Hematopoietic multipotent progenitor cell treated with erythropoietin and hydrocortisone succinate and interleukin-3 and kit ligand, for 17 days (in vitro differentiated cells): Measurements from ENCODE around the gene C1orf21.
"Not testable (repeated sequence)": the region's sequence is repeated elsewhere in the genome, so short reads cannot be mapped to it uniquely, and the experiment has no call there.

Source experiments
- DNase-seq: peaks from one replicate; pipeline ENCODE4 v3.0.0-alpha.2; 2015; ENCODE audit warnings: low spot score

Gene C1orf21

DNA sequence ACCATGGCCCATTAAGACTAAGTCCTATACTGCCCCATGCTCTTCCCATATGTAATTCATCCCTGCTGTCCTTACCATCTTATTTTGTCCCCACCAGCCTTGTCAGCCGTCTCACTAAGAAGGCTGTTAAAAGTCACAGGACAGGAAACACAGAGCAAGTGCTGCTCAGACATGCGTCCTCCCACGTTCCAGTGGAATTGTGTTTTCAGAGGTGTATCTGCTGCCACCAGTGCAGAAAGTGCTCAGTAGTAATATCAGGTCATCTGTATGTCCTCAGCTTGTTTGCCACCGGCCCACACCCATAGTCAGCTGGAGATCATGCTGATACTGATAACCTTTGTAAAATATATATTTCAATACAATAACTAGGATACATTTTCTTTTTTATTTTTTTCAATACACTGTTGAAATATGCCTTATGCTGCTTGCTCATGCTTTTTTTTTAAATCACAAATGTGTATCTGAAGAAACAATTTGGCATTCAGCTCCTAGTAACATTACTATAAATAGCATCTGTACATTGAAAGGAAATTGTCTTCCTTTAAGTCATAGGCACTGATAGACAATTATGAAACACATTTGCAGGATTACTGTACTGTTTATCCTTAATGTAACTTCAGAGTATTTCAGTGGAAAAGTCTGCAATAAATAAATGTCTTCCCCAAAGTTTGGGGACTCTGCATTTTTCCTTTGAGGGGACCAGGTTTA, 211.0 kb downstream of the C1orf21 start:
- no peak for DNase-seq

DNA sequence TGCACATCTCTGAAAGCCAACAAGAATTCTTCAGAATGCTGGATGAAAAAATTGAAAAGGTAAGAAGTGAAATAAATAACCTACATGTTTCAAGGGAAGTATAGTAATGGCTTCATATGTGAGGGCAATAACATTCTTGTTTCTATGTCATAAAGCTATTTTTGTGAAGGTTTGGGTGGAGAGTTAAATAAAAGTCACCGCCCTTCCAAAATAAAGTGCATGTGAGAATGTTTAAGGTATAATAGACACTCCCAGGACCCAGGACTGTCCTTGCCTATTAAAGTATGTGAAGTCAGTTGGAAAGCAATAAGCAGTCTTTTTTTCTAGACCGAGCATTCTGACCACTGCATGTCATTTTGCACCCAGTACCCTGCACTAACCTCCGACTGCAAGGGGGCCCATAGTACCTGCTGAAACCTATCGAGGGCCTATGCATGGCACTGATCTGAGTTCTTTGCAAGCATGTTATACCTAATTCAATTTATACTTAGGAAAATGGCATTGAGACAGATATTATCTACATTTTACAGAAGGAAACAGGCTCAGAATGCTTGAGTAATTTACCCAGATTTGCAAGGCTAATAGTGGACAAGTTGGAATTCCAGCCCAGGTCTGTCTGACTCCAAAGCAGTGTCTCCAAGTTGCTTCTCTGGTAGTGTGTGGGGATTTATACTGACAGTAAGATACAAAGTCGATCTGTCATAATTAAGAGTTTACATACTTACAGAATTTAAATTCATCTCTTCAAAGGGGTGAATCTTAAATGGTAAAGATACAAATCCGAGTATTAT, 211.8 kb downstream of the C1orf21 start:
- no peak for DNase-seq

DNA sequence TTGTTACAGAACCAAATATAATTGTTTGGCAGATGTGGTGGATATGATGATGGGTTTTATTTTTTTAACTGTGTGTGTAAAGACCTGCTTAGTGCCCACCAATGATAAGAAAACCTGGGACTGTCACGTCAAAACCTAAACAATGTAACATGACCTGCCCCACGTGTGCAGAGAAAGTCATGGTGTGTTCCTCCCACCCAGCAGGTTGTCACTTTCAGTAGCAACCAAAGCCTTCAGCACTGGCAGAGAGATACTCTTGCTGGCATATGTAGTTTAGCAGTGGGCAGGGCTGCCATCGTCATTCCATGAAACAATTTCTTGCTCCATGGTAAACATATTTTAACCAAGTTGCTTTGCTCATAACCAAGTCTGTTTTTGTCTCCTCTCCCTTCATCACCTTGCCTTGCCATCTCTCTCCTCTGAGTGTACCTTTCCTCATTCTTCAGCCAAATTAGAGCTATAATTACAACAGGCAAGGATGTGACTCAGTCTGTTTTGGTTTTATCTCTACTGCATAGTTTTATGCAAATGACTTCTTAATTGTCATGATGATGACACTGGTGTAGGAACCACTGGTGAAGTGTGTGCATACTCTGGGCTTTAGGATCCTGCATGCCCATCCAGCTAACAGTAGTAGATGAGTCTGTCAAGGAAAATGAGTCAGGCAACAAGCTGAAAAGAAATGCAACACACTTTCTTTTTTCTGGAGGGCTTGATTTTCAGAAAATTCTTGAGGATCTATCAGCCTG, 217.5 kb downstream of the C1orf21 start:
- DNase-seq = no peak

DNA sequence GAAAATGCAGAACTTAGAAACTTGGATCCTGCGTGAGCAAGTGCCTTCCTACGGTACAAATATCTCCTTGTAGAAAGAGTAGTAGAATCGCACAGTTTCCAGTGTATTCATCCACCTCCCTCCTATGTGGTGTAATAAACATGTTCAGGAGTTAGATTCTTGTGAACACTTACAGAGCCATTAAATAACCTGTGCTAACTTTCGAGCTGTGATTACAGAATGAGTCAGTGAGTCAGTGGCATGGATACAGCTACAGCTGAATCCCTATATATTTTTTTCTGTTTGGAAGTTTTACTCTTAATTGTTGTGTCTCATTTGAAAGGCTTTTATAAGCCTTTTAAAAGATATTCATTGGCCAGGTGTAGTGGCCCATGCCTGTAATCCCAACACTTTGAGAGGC, 219.1 kb downstream of the C1orf21 start:
- no peak for DNase-seq

DNA sequence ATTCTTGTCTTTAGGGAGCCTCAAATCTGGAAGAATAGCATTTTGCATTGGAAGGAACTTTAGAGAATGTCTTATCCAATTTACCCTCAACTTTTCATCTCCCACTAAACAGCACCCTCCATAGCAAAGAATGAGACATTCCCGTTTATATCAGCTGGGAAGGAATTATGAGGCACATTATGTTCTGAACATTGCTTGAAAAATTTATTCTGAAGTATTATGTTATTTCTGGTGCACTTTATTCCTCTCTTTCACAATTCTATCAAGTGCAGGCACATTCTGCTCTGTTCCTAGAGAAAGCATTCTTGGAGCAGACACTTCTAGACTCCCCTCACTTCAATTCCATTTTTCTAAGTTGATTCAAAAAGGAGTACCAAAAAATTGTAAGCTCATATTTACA, 220.0 kb downstream of the C1orf21 start:
- no peak for DNase-seq

DNA sequence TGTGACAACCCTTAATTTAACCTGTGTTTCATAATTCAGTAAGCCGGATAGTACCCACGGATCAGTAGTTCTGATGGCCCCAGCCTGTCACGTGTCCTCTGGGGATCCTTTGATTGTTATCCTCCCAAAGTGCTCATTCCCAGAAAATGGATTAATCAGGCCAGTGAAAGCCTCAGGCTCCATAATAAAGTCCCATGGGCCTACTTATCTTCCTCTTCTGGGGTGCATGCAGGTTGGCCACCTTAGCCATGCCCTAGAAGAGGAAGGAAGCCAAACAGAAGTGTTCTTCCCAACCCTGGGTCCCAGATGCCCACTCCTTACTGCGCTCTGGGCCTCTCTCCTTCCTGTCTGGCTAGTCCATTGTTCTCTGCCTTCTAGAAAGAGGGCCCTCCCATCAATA, 221.8 kb downstream of the C1orf21 start:
- DNase-seq = no peak

DNA sequence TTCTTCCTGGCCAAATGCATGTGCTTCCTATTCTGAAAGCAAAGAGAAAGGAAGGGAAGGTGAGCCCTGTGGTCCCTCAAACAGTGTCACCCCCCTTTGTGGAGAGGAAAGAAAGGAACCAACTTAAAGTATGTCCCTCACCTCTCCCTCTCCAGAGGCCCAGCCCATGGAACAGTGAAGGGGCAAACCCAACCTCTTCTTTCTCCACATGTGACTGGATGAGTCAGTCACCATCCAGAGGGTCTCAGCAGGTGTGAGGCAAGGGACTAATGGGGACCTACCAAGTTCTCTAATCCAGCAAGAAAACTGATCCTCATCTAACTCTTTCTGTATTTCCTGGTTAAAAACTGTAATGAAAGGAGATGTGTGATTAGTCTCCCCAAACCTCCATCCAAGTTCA, 222.2 kb downstream of the C1orf21 start:
- no peak for DNase-seq

DNA sequence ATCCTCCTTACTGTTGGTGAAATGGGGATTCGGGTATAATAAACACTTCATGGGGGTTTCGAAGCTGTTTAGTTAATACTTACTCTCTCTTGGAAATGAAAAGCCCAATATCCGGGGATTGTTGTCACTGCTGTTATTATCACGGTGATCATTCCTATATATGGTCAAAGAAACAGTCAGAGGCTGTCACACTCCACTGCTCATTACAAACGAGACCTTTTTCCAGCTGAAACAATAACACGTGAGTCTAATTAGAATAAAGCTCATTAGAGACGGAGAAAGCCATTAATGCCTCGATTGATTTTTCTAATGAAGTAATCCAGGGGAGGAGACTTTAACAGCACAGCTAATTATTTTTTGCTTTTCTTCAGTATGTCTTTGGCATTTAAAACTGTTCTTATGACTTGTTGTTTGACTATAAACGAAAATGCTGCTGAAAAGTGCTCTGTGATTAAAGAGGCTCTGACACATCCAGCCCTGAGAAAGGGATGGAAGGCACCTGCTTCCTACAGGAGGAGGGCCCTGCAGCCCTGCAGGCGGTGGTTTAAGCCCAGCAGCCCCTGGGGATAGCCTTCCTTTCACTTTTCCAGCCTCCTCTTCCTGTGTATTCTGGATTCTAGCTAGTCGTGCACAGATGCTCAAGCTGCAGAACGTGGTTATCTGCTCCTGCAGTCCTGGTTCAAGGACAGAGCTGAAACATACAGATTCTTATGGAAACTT, 224.2 kb downstream of the C1orf21 start:
- no peak for DNase-seq

DNA sequence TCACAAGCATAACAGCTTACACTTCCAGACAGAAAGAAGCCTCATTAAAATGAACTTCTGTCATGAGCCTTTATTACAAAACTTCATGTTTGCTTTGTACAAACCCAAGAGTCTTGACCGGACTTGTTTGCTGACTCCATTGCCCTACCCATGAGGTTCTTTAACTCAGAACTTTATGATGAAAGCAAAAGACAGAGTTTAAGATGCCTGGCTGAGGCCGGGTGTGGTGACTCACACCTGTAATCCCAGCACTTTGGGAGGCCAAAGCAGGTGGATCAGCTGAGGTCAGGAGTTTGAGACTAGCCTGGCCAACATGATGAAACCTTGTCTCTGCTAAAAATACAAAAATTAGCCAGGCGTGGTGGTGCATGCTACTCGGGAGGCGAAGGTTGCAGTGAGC, 225.4 kb downstream of the C1orf21 start:
- DNase-seq = not testable (repeated sequence)

DNA sequence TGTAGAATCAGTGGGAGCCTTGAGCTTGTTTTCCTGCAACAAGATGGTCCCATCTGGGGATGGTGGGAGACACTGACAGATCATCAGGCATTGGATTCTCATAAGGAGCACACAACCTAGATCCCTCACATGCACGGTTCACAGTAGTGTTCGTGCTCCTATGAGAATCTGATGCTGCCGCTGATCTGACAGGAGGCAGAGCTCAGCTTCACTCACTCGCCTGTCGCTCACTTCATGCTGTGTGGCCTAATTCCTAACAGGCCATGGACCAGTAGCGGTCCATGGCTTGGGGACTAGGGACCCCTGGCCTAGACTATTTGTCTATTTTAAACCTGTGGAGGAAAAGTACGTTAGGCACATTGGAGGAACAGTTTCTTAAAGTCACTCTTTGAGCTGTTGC, 227.8 kb downstream of the C1orf21 start:
- DNase-seq = no peak

DNA sequence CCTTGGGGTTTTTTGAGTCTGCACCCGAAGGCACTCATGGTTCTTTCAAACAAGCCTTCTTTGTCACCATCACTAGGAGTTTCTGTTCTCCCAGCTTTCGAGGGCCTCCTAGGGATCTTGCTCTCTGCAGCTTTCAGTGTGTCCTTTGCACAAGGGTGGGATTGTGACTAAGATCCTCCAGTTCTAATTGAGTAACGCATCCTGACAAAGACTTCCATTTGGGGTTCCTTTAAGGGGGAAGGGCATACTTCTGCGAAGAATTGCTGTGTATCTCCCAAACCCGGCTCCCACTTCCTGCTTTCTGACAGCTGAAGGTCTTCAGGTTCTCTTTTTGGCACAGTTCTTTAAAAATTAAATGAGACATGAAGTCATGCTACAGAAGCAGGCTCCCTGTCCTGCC, 228.5 kb downstream of the C1orf21 start:
- DNase-seq = no peak

DNA sequence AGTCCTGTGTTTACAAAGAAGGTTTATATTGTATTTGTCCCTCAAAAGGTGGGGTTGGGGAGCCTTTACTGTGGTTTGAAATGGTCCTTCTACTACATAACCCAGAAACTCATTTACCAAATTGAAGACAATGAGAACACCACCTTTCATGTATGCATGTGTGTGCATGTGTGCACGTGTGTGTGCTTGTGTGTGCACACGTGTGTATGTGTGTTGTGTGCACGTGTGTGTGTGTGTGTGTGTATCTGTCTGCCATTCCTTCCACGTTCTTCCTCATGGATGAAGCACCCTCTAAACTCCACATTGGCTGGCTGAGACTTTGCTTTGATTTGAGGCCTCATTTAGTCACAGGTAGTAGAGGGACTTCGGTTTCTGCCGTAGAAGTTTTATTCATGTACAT, 229.7 kb downstream of the C1orf21 start:
- no peak for DNase-seq

DNA sequence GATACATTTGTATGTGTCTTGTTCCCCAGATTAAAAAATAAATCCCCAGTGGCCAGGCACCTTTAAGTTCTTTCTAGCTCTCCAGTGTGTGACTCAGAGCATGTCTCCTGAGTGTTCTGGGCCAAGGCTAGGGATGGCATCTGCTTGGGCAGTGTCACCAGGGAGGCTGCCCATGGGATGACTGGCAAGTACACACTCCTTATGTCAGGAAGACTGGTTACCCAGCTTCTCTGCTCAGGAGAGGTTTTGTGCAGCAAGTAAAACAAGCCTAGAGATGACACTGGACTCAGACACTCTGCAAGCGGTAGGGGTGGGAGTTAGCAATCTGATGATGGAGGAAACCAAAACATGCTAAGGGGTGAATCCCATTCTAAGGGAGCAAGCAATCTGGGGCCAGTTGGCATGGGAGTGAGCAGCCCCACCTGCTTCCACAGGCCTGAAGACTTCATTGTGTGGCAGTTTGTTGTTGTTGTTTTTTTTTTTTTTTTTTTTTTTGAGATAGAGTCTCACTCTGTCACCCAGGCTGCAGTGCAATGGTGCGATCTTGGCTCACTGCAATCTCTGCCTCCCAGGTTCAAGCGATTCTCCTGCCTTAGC, 230.7 kb downstream of the C1orf21 start:
- no peak for DNase-seq

DNA sequence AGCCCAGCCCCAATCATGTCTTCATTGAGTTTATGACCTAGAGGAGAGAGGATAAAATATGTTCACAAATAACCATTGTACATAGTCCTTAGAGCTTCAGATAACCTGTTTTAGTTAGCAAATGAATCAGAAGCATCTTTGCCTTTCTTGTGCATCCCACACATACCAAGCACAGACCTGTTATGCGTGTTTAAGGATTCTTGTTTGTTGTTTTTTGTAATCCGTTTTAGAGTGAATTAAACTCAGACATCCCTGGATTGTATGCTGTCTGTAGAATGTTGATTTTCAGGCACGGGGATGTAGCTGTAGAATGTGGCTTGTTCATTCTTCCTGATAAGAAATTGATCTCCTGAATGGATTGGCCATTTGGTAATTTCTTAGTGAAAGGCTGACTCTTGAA, 232.0 kb downstream of the C1orf21 start:
- no peak for DNase-seq

DNA sequence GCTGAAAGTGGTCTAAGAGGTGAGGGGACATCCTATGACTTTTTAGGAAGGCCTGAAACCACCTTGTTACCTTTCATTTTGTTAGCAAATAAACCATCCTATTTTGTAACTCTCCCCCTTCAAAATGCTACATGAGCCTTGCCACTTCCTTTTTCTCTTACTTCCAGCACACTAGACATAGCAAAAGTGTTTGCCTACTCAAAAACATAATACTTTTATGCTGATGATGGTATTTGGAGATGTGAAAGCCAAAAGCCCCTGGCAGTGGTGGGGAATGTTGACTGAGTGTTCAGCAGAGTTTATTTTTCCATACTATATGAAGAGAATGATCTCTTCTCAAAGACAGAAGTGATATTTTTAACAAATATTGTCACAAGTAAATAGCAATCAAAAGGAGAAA, 233.6 kb downstream of the C1orf21 start:
- no peak for DNase-seq

DNA sequence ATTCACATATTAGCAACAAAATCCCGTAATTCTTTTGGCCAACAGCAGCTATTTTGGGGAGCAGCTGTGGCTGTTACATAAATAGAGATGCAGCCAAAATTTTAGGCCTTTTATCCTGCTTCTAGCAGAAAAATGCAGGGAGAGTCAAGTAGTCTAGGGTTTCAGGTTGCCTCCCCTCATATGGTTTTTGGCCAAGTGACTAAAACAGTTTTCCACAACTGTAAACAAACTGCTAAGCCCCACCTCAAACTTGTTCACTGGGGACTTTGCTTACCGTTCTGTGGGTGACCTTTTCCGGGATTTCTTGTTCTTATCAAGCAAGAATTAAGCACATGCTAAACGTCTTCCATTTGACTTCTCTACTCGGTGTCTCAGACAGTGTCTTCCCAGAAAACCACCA, 234.4 kb downstream of the C1orf21 start:
- no peak for DNase-seq

DNA sequence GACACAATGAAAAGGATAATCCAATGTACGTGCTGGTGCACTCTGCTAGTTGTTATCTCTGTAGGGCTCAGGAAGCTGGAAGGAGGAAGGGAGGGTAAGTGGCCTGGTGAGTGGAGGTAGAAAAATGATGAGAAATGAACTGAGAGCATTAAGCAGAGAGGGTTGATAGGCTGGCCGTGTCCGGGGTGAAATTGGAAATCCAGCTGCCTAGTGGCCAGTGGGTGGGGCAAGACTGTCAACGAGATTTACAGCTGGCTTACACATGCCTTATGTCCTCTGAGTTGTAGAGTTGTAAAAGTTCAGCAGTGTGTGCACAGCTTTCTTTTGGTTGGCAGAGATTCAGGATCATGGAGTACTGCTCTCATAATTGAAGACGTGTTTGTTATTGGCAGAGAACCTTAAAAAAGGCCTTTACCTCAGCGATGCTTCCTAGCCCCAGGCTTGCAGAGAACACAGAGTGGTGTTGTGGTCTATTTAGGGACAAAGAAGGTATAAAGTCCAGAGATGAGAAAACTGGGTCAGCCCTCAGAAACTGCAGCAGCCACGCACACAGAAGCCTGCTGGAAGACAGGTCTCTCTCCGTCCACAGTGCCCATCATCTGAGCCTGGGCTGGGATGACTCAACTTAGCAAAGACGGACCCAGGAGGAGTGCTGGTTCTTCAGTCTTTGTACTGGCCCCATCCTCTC, 235.5 kb downstream of the C1orf21 start:
- no peak for DNase-seq

DNA sequence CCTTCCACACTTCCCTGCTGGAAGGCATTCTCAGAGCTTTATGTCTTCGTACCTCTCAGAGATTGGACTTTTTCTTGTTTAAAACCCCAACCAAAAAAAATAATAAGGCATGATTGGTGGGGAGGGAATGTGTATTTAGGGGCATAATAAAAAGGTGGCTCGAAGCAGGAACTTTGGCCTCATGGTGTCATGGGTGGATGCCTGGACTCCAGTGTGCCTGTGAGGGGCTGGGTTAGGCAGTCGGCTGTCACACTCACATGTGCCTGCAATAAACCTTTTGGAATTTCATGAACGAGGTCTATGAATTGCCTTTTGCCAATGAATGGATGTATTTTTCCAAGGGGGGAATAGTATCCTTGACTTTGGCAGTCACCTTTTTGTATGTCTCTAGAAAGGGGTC, 236.6 kb downstream of the C1orf21 start:
- DNase-seq = no peak

DNA sequence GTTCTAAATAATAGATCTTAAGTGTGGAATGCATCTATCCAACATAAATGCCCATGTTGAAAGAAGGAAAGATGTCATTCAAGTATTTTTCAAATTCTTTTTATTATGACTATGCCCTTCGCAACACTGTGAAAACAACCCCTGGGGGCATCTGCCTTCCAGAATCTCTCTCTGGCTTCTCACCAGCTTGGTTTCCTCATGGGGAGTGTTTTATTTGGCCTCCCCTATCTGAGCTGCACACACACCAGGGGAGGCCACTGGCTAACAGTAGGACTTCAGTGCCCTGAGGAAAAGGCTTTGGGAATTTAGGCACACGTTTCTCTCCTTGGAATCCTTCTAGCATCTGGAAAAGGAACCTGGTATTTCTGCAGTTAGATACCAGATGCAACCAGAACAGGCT, 237.2 kb downstream of the C1orf21 start:
- no peak for DNase-seq

DNA sequence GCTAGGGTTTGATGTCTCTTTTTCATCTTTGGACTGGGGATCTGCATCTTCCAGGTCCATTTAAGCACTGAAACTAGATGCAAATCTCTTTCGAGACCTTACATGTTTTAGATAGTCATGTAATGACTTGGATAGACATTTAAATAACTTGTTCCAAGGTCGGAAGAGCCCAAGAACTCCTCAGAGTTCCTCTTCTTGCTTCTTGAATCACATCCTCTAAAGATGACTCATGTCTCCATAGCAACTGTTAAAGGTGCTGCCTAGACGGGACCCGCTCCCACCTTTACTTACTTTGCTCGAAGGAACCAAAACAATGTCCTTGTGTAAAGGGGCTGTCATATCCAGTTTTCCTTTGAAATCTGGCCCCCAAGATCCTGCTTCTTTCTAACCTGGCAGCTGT, 237.8 kb downstream of the C1orf21 start:
- DNase-seq = no peak

DNA sequence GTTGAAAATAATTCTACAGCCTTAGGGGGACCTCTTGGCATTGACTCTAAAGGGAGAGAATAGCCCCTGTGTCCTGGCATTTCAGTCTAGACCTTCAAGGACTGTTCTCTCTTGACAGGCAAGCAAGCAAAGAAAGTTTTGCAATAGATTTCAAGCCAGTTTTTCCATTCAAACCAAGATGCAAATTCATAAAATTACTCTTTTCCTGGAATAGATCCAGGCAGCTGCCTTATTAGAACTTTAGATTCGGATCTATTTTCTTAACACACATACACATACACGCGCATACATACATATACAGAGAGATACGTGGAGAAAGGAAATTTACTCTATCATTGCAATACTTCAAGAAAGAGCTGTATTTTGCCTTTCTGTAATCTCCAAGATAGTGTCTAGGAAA, 238.4 kb downstream of the C1orf21 start:
- no peak for DNase-seq
